Naive B cell (primary cell): ENCODE measurements around the gene IFNA8. TPM values are rescaled to one million over a fixed set of nuclear protein-coding genes. Genes with fewer than 3 reads are reported as not detected.
"Not testable (repeated sequence)": the region's sequence is repeated elsewhere in the genome, so short reads cannot be mapped to it uniquely, and the experiment has no call there.

ENCODE experiments used
- ATAC-seq, 2 donors: fragments of 150-1000 bp; cut with Tn5 transposase; 2 replicates each; pipeline ENCODE4 v1.10.0; 2021; ENCODE audit warnings: low read depth in 2 of 2, mild to moderate bottlenecking in 2 of 2, moderate library complexity in 2 of 2
- DNase-seq: peaks from one replicate; pipeline ENCODE4 v3.0.0; 2022
- H3K27ac Mint-ChIP-seq, 6 donors: one replicate each; pipeline ENCODE4 v1.8.0; 2020 to 2022; ENCODE audit warnings: mild to moderate bottlenecking in 6 of 6, mixed read lengths in 6 of 6, moderate library complexity in 5 of 6, inconsistent platforms in 2 of 6
- H3K27me3 Mint-ChIP-seq, 3 donors: one replicate each; pipeline ENCODE4 v1.8.0; 2021 to 2022; ENCODE audit warnings: mixed read lengths in 3 of 3, mild to moderate bottlenecking in 1 of 3
- H3K36me3 Mint-ChIP-seq, 2 donors: one replicate each; pipeline ENCODE4 v1.8.0; 2020 to 2022; ENCODE audit warnings: mixed read lengths in 2 of 2, inconsistent platforms in 1 of 2, mild to moderate bottlenecking in 1 of 2
- H3K4me1 Mint-ChIP-seq, 3 donors: one replicate each; pipeline ENCODE4 v1.8.0; 2020 to 2022; ENCODE audit warnings: mixed read lengths in 3 of 3, inconsistent platforms in 1 of 3, mild to moderate bottlenecking in 1 of 3, moderate library complexity in 1 of 3
- H3K4me3 Mint-ChIP-seq, 8 donors: one replicate each; pipeline ENCODE4 v1.8.0; 2020 to 2022; ENCODE audit warnings: mild to moderate bottlenecking in 8 of 8, mixed read lengths in 8 of 8, moderate library complexity in 8 of 8, inconsistent platforms in 2 of 8
- H3K9me3 Mint-ChIP-seq, 7 donors: one replicate each; pipeline ENCODE4 v1.8.0; 2020 to 2022; ENCODE audit warnings: mixed read lengths in 7 of 7, mild to moderate bottlenecking in 5 of 7, inconsistent platforms in 2 of 7, moderate library complexity in 1 of 7
- polyA plus RNA-seq, 6 donors: library from polyadenylated mRNA; unstranded; fragments of 300-500 nt; fragmentation: Illumina TruSeq; gene quantifications; one replicate each; pipeline ENCODE4 v1.2.3, GENCODE V29; 2021; ENCODE audit warnings: low read depth in 6 of 6

Gene IFNA8
- polyA plus RNA-seq, 6 donors from 2014 or later = not detected

DNA sequence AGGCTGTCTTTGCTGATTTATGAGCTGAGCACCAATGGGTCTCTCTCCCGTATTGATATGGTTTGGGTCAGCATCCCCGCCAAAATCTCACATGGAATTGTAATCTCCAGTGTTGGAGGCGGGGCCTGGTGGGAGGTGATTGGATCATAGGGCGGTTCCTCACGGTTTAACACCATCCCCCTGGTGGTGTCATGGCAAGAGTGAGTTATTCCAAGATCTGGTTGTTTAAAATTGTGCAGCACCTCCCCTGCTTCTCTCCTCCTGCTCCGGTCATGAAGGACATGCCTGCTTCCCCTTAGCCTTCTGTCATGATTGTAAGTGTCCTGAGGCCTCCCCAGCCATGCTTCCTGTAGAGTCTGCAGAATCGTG is 26.1 kb downstream of the IFNA8 start:
- not testable (repeated sequence) for H3K36me3 Mint-ChIP-seq, H3K4me3 Mint-ChIP-seq, H3K27ac Mint-ChIP-seq, DNase-seq, H3K9me3 Mint-ChIP-seq, ATAC-seq
- peaks cover 34 to 68% (median 57%) of the 10 kb centered on the region in 3 donors for H3K27me3 Mint-ChIP-seq
- H3K4me1 Mint-ChIP-seq = peaks cover 5 to 13% (median 6%) of the 10 kb centered on the region in 3 donors

GRCh38 chr9:21440139-21440538 is 31.2 kb downstream of the IFNA8 start, which contains the start of gene IFNA1:
TSS of gene IFNA1 (plus strand) at chr9:21440439. CDS start at chr9:21440508, 69 bp downstream.
- Mint-ChIP-seq H3K4me1 (peaks cover under 1 to 17% (median 10%) of the 10 kb centered on the region in 3 donors), H3K27ac (no peak within 1 kb of the TSS), H3K9me3 (peaks cover 0 to 2% (median 0%) of the 10 kb centered on the region in 7 donors), H3K27me3 (peaks cover 16 to 45% (median 35%) of the 10 kb centered on the region in 3 donors), H3K36me3 (no peaks in the 10 kb centered on the region), H3K4me3 (no peak within 1 kb of the TSS)
- no peak for ATAC-seq
- DNase-seq = no peak

DNA sequence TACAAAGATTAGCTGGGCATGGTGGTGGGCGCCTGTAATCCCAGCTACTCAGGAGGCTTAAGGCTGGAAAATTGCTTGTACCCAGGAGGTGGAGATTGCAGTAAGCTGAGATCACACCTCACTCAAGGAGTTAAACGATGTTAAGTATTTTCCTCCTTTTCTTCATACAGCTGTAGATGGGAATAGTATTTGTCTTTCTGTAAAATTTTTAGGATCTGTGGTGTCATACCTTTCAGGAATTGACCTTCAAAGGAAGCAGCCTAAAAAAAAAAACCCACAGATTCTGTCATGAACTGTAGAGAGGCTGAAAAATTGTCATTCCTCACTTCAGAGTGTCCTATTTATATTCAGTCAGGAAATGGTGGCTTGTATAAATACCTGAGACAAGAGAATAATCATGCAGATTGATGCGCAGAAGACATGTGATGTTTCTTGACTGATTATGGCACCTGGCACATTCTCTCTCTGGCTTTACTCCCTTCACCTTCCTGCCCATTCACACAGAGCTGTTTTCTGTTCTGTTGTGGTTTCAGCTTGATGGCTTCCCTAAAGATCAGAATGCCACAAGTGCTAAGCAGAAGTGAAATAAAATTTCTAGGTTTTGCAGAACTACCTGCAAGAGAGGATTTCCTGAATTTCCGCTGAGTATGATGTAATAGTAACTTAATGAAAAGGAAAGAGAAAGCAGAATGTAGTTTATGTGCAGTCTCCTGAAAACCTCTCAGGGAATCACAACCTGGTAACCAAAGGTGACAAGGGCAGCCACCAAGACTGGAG is 35.1 kb downstream of the IFNA8 start:
- ATAC-seq (peak; percentile 94 to 98), DNase-seq (peak; percentile 82)
- H3K27ac Mint-ChIP-seq = peak overlapping the region in 3 of 6 donors; percentile 42 to 88 (median 85)
- H3K36me3 Mint-ChIP-seq = no peaks in the 10 kb centered on the region
- H3K4me1 Mint-ChIP-seq = peaks cover 0 to 17% (median 10%) of the 10 kb centered on the region in 3 donors
- peaks cover 37 to 42% (median 39%) of the 10 kb centered on the region in 3 donors for H3K27me3 Mint-ChIP-seq
- H3K4me3 Mint-ChIP-seq = peak overlapping the region in 5 of 8 donors; percentile 1 to 51 (median 38)
- H3K9me3 Mint-ChIP-seq = peaks cover 0 to 2% (median 0%) of the 10 kb centered on the region in 7 donors

GRCh38 chr9:21449312-21449711 is 40.4 kb downstream of the IFNA8 start:
- DNase-seq, H3K4me3 Mint-ChIP-seq, H3K36me3 Mint-ChIP-seq, H3K9me3 Mint-ChIP-seq, H3K4me1 Mint-ChIP-seq, ATAC-seq, H3K27ac Mint-ChIP-seq: not testable (repeated sequence)
- H3K27me3 Mint-ChIP-seq = peaks cover 50 to 68% (median 63%) of the 10 kb centered on the region in 3 donors

- ATAC-seq = no peak
- H3K27ac Mint-ChIP-seq = no peak overlapping the region
- H3K36me3 Mint-ChIP-seq = no peaks in the 10 kb centered on the region
- no peak for DNase-seq
- no peaks in the 10 kb centered on the region for H3K4me1 Mint-ChIP-seq
- H3K4me3 Mint-ChIP-seq = no peak overlapping the region
- H3K9me3 Mint-ChIP-seq = no peaks in the 10 kb centered on the region
- peaks cover 51 to 76% (median 73%) of the 10 kb centered on the region in 3 donors for H3K27me3 Mint-ChIP-seq
These were observed 41.9 kb downstream of the IFNA8 start for GRCh38 chr9:21450733-21451394.

DNA sequence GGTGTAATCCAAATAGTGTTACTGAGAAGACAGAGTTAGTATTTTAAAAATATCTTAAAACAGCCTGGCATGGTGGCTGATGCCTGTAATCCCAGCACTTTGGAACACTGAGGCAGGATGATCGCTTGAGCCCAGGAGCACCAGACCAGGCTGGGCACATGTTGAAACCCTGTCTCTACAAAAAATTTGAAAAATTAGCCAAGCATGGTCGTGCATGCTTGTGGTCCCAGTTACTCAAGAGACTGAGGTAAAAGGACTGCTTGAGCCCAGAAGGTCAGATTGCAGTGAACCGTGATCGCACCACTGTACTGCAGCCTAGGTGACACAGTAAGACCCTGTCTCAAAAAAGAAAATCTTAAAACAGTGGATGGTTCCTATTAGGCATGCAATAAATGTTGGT is 43.8 kb downstream of the IFNA8 start:
- DNase-seq = no peak
- ATAC-seq = no peak
- Mint-ChIP-seq H3K4me1 (no peaks in the 10 kb centered on the region), H3K27ac (no peak overlapping the region), H3K27me3 (peaks cover 49 to 72% (median 71%) of the 10 kb centered on the region in 3 donors), H3K9me3 (no peaks in the 10 kb centered on the region), H3K4me3 (no peak overlapping the region), H3K36me3 (no peaks in the 10 kb centered on the region)

- peaks cover 40 to 68% (median 67%) of the 10 kb centered on the region in 3 donors for H3K27me3 Mint-ChIP-seq
These were observed 45.2 kb downstream of the IFNA8 start for GRCh38 chr9:21454149-21454548.

DNA sequence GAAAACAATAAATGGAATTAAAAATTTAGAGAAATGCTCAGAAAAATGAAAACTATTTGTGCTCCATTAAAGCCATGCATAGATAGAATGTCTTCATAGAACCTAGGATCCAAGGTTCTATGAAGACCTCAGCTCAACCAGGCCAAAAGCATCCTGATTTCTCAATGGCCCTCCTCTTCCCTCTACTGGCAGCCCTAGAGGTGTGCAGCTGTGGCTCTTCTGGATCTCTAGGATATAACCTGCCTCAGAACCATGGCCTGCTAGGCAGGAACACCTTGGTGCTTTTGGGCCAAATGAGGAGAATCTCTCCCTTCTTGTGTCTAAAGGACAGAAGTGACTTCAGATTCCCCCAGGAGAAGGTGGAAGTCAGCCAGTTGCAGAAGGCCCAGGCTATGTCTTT is 46.4 kb downstream of the IFNA8 start:
- Mint-ChIP-seq H3K36me3 (no peaks in the 10 kb centered on the region), H3K9me3 (peaks cover 0 to 6% (median 0%) of the 10 kb centered on the region in 7 donors), H3K27ac (no peak overlapping the region), H3K4me1 (no peaks in the 10 kb centered on the region), H3K27me3 (peaks cover 37 to 61% (median 56%) of the 10 kb centered on the region in 3 donors), H3K4me3 (no peak overlapping the region)
- DNase-seq (peak; percentile 21), ATAC-seq (peak; percentile 70 to 86)

More at GRCh38 chr9:21454149-21454548, 45.2 kb downstream of the IFNA8 start:
- H3K4me3 Mint-ChIP-seq = no peak overlapping the region
- no peak for DNase-seq
- ATAC-seq = no peak
- H3K36me3 Mint-ChIP-seq = no peaks in the 10 kb centered on the region
- no peaks in the 10 kb centered on the region for H3K4me1 Mint-ChIP-seq
- H3K9me3 Mint-ChIP-seq = peaks cover 0 to 6% (median 0%) of the 10 kb centered on the region in 7 donors
- no peak overlapping the region for H3K27ac Mint-ChIP-seq

Other genes starting within 250 kb of the IFNA8 start
- gene IFNA21, start 242.5 kb upstream of the IFNA8 start, polyA plus RNA-seq = not detected
- gene IFNA4, start 221.5 kb upstream of the IFNA8 start, polyA plus RNA-seq = not detected
- not detected for gene IFNA7, start 206.9 kb upstream of the IFNA8 start, polyA plus RNA-seq
- not detected for gene IFNA10, start 202.0 kb upstream of the IFNA8 start, polyA plus RNA-seq
- not detected for gene IFNA16, start 191.8 kb upstream of the IFNA8 start, polyA plus RNA-seq
- not detected for gene IFNA17, start 180.9 kb upstream of the IFNA8 start, polyA plus RNA-seq
- gene IFNA14, start 169.1 kb upstream of the IFNA8 start, polyA plus RNA-seq = not detected
- gene IFNA5, start 103.8 kb upstream of the IFNA8 start, polyA plus RNA-seq = not detected
- 10 to 100 TPM in 1 of 6 donors, 1 to 10 TPM in 5; 5.0 to 10.4 (median 6.2) TPM for gene KLHL9, start 73.7 kb upstream of the IFNA8 start, polyA plus RNA-seq
- gene IFNA6, start 58.2 kb upstream of the IFNA8 start, polyA plus RNA-seq = not detected
- gene IFNA13, start 41.1 kb upstream of the IFNA8 start, polyA plus RNA-seq = not detected
- gene IFNA2, start 23.7 kb upstream of the IFNA8 start, polyA plus RNA-seq = not detected
- gene IFNA1, start 31.3 kb downstream of the IFNA8 start, polyA plus RNA-seq = not detected
- gene IFNE, start 73.2 kb downstream of the IFNA8 start, polyA plus RNA-seq = not detected